Measurements from ENCODE around the gene ATF4.

Gene ATF4

GRCh38 chr22:39563571-39564428 is 43.4 kb downstream of the ATF4 start:
- Mint-ChIP-seq H3K4me1 (no peaks in the 10 kb centered on the region), H3K4me3 (no peak overlapping the region), H3K9me3 (peaks cover 6% of the 10 kb centered on the region), H3K27me3 (ENCODE audit: low read depth) (peaks cover 23% of the 10 kb centered on the region), H3K27ac (no peak overlapping the region), H3K36me3 (ENCODE audit: low read depth) (no peaks in the 10 kb centered on the region)
- no peak for TF ChIP-seq CTCF (IDR thresholded peaks at IDR 0.05; ENCODE audit: unreplicated experiment in 3 of 3)

GRCh38 chr22:39565414-39565944 is 45.1 kb downstream of the ATF4 start:
- no peak for TF ChIP-seq CTCF (IDR thresholded peaks at IDR 0.05; ENCODE audit: unreplicated experiment in 3 of 3)
- H3K9me3 Mint-ChIP-seq: peaks cover 6% of the 10 kb centered on the region
- H3K4me3 Mint-ChIP-seq: no peak overlapping the region
- H3K27me3 Mint-ChIP-seq (ENCODE audit: low read depth): peaks cover 10% of the 10 kb centered on the region
- no peaks in the 10 kb centered on the region for H3K4me1 Mint-ChIP-seq
- no peaks in the 10 kb centered on the region for H3K36me3 Mint-ChIP-seq (ENCODE audit: low read depth)
- H3K27ac Mint-ChIP-seq: no peak overlapping the region

GRCh38 chr22:39567135-39567946 is 47.0 kb downstream of the ATF4 start:
- TF ChIP-seq CTCF (IDR thresholded peaks at IDR 0.05; ENCODE audit: unreplicated experiment in 3 of 3): no peak
- peaks cover 16% of the 10 kb centered on the region for H3K27me3 Mint-ChIP-seq (ENCODE audit: low read depth)

GRCh38 chr22:39568278-39568981 is 48.1 kb downstream of the ATF4 start:
- Mint-ChIP-seq H3K36me3 (ENCODE audit: low read depth) (no peaks in the 10 kb centered on the region), H3K4me3 (no peak overlapping the region), H3K9me3 (peaks cover 6% of the 10 kb centered on the region), H3K4me1 (no peaks in the 10 kb centered on the region), H3K27me3 (ENCODE audit: low read depth) (peaks cover 16% of the 10 kb centered on the region), H3K27ac (no peak overlapping the region)
- TF ChIP-seq CTCF (IDR thresholded peaks at IDR 0.05; ENCODE audit: unreplicated experiment in 3 of 3): no peak

More at GRCh38 chr22:39567135-39567946, 47.0 kb downstream of the ATF4 start:
- Mint-ChIP-seq H3K4me1 (no peaks in the 10 kb centered on the region), H3K4me3 (no peak overlapping the region), H3K36me3 (ENCODE audit: low read depth) (no peaks in the 10 kb centered on the region), H3K9me3 (peaks cover 6% of the 10 kb centered on the region), H3K27ac (no peak overlapping the region)

- Mint-ChIP-seq H3K4me1 (no peaks in the 10 kb centered on the region), H3K36me3 (ENCODE audit: low read depth) (no peaks in the 10 kb centered on the region), H3K4me3 (no peak overlapping the region), H3K9me3 (peaks cover 6% of the 10 kb centered on the region), H3K27ac (no peak overlapping the region), H3K27me3 (ENCODE audit: low read depth) (peaks cover 16% of the 10 kb centered on the region)
- TF ChIP-seq CTCF (IDR thresholded peaks at IDR 0.05; ENCODE audit: unreplicated experiment in 3 of 3): no peak
Observed at GRCh38 chr22:39569066-39569465, 48.7 kb downstream of the ATF4 start.

All from nephron (organoid).